Measurements from ENCODE around the gene MECP2.

MECP2 gene

GRCh38 chrX:154012336-154012991 lies 85.1 kb downstream of the MECP2 start:
- TF ChIP-seq EZH2 (IDR thresholded peaks at IDR 0.05) (no peak), POLR2AphosphoS5 (IDR thresholded peaks at IDR 0.05; ENCODE audit: borderline replicate concordance, low read depth, low read length) (no peak), FOXP2 (optimal IDR thresholded peaks at IDR 0.05; ENCODE audit: control extremely low read depth, extremely low read length, insufficient read depth) (no peak)
- Histone ChIP-seq H3K27ac (no peak overlapping the region), H3K9ac (ENCODE audit: insufficient read length) (no peak overlapping the region), H3K9me3 (ENCODE audit: low read depth, low read length) (no peaks in the 10 kb centered on the region), H3K4me3 (no peak overlapping the region), H3K36me3 (ENCODE audit: insufficient read depth, low read length) (no peaks in the 10 kb centered on the region; the same call in 1 of the 2 replicates)
- no peak for DNase-seq (ENCODE audit: low read depth, low spot score)

- TF ChIP-seq FOXP2 (optimal IDR thresholded peaks at IDR 0.05; ENCODE audit: control extremely low read depth, extremely low read length, insufficient read depth) (no peak), POLR2AphosphoS5 (IDR thresholded peaks at IDR 0.05; ENCODE audit: borderline replicate concordance, low read depth, low read length) (no peak), EZH2 (IDR thresholded peaks at IDR 0.05) (no peak)
- Histone ChIP-seq H3K9ac (ENCODE audit: insufficient read length) (no peak overlapping the region), H3K9me3 (ENCODE audit: low read depth, low read length) (no peaks in the 10 kb centered on the region), H3K4me3 (no peak overlapping the region), H3K27ac (no peak overlapping the region), H3K36me3 (ENCODE audit: insufficient read depth, low read length) (no peaks in the 10 kb centered on the region; the same call in 1 of the 2 replicates)
- DNase-seq (ENCODE audit: low read depth, low spot score), result no peak
Observed at GRCh38 chrX:154011376-154012335, 85.9 kb downstream of the MECP2 start.

- no peaks in the 10 kb centered on the region for H3K9me3 ChIP-seq (ENCODE audit: low read depth, low read length)
- TF ChIP-seq POLR2AphosphoS5 (IDR thresholded peaks at IDR 0.05; ENCODE audit: borderline replicate concordance, low read depth, low read length) (no peak), EZH2 (IDR thresholded peaks at IDR 0.05) (no peak), FOXP2 (optimal IDR thresholded peaks at IDR 0.05; ENCODE audit: control extremely low read depth, extremely low read length, insufficient read depth) (no peak)
- no peak overlapping the region for H3K4me3 ChIP-seq
- no peak for DNase-seq (ENCODE audit: low read depth, low spot score)
- no peaks in the 10 kb centered on the region for H3K36me3 ChIP-seq (ENCODE audit: insufficient read depth, low read length)
- H3K9ac ChIP-seq (ENCODE audit: insufficient read length), result no peak overlapping the region
- H3K27ac ChIP-seq, result no peak overlapping the region
Observed at GRCh38 chrX:154010330-154011087, 87.0 kb downstream of the MECP2 start.

DNA sequence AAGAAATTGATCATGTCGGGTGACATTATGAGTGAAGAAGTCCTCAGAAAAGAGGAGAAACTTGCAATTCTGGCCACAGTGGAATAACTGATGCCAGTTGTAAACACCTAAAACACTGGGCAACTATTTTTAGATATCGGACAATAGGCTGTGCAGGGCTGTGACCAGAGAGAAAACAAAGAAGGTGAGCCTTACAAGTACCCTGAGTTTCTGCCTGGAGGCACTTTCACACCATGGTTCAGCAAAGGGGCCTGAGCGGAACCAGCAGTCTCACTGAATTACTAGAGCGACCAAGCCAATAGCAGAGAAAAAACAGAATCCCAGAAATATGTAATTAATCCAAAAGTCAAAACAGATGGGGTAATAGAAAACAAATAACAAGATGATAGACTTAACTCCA lies 89.0 kb downstream of the MECP2 start:
- no peak for DNase-seq (ENCODE audit: low read depth, low spot score)
- no peaks in the 10 kb centered on the region for H3K9me3 ChIP-seq (ENCODE audit: low read depth, low read length)
- no peak overlapping the region for H3K4me3 ChIP-seq
- no peak overlapping the region for H3K9ac ChIP-seq (ENCODE audit: insufficient read length)
- H3K36me3 ChIP-seq (ENCODE audit: insufficient read depth, low read length), result no peaks in the 10 kb centered on the region
- H3K27ac ChIP-seq, result no peak overlapping the region
- TF ChIP-seq POLR2AphosphoS5 (IDR thresholded peaks at IDR 0.05; ENCODE audit: borderline replicate concordance, low read depth, low read length) (no peak), FOXP2 (optimal IDR thresholded peaks at IDR 0.05; ENCODE audit: control extremely low read depth, extremely low read length, insufficient read depth) (no peak), EZH2 (IDR thresholded peaks at IDR 0.05) (no peak)

GRCh38 chrX:154006947-154007346 lies 90.6 kb downstream of the MECP2 start:
- no peaks in the 10 kb centered on the region for H3K9me3 ChIP-seq (ENCODE audit: low read depth, low read length)
- no peak overlapping the region for H3K4me3 ChIP-seq
- DNase-seq (ENCODE audit: low read depth, low spot score), result no peak
- no peaks in the 10 kb centered on the region for H3K36me3 ChIP-seq (ENCODE audit: insufficient read depth, low read length)
- H3K9ac ChIP-seq (ENCODE audit: insufficient read length), result no peak overlapping the region
- TF ChIP-seq EZH2 (IDR thresholded peaks at IDR 0.05) (no peak), POLR2AphosphoS5 (IDR thresholded peaks at IDR 0.05; ENCODE audit: borderline replicate concordance, low read depth, low read length) (no peak), FOXP2 (optimal IDR thresholded peaks at IDR 0.05; ENCODE audit: control extremely low read depth, extremely low read length, insufficient read depth) (no peak)
- no peak overlapping the region for H3K27ac ChIP-seq

GRCh38 chrX:154004315-154004714 lies 93.2 kb downstream of the MECP2 start:
- Histone ChIP-seq H3K9me3 (ENCODE audit: low read depth, low read length) (no peaks in the 10 kb centered on the region), H3K4me3 (no peak overlapping the region), H3K27ac (no peak overlapping the region), H3K36me3 (ENCODE audit: insufficient read depth, low read length) (no peaks in the 10 kb centered on the region), H3K9ac (ENCODE audit: insufficient read length) (no peak overlapping the region)
- TF ChIP-seq EZH2 (IDR thresholded peaks at IDR 0.05) (no peak), POLR2AphosphoS5 (IDR thresholded peaks at IDR 0.05; ENCODE audit: borderline replicate concordance, low read depth, low read length) (no peak), FOXP2 (optimal IDR thresholded peaks at IDR 0.05; ENCODE audit: control extremely low read depth, extremely low read length, insufficient read depth) (no peak)
- DNase-seq (ENCODE audit: low read depth, low spot score), result no peak

GRCh38 chrX:154002215-154002719 lies 95.2 kb downstream of the MECP2 start:
- Histone ChIP-seq H3K36me3 (ENCODE audit: insufficient read depth, low read length) (no peaks in the 10 kb centered on the region), H3K9me3 (ENCODE audit: low read depth, low read length) (no peaks in the 10 kb centered on the region), H3K9ac (ENCODE audit: insufficient read length) (no peak overlapping the region), H3K27ac (peak overlapping the region; percentile 74), H3K4me3 (no peak overlapping the region)
- TF ChIP-seq POLR2AphosphoS5 (IDR thresholded peaks at IDR 0.05; ENCODE audit: borderline replicate concordance, low read depth, low read length) (no peak), EZH2 (IDR thresholded peaks at IDR 0.05) (no peak), FOXP2 (optimal IDR thresholded peaks at IDR 0.05; ENCODE audit: control extremely low read depth, extremely low read length, insufficient read depth) (no peak)
- DNase-seq (ENCODE audit: low read depth, low spot score), result no peak

All from SK-N-MC (cell line).